SK-N-SH treated with all-trans-retinoic acid at 6 μM for 48 hours (cell line): ENCODE data around the gene SEMA4D.

ENCODE experiments used
- ATAC-seq: fragments of 200-7000 bp; cut with Tn5 transposase; 3 replicates; pipeline ENCODE4 v1.9.1; 2020; ENCODE audit warnings: mild to moderate bottlenecking, moderate library complexity
- ARNTL ChIP-seq: fragments of 450-650 bp; formaldehyde crosslinking; IDR thresholded peaks from 2 replicates; pipeline ENCODE4 v1.5.0; 2020; ENCODE audit warnings: low read depth, mild to moderate bottlenecking, moderate library complexity, borderline replicate concordance
- BACH2 ChIP-seq: fragments of 250-450 bp; sonication (Bioruptor Pico); IDR thresholded peaks from 2 replicates; pipeline ENCODE4 v1.9.0; 2021; ENCODE audit warnings: mild to moderate bottlenecking, borderline replicate concordance
- CREB5 ChIP-seq: fragments of 250-450 bp; sonication (Bioruptor Pico); IDR thresholded peaks from 2 replicates; pipeline ENCODE4 v1.5.1; 2020; ENCODE audit warnings: low read depth, mild to moderate bottlenecking, moderate library complexity
- CSDC2 ChIP-seq: fragments of 250-450 bp; sonication (Bioruptor Pico); IDR thresholded peaks from 2 replicates; pipeline ENCODE4 v1.5.0; 2020; ENCODE audit warnings: mild to moderate bottlenecking, moderate library complexity
- ESRRG ChIP-seq: fragments of 250-450 bp; sonication (Bioruptor Pico); IDR thresholded peaks from 2 replicates; pipeline ENCODE4 v1.6.1; 2021; ENCODE audit warnings: mild to moderate bottlenecking
- GLIS3 ChIP-seq: fragments of 250-450 bp; sonication (Bioruptor Pico); IDR thresholded peaks from 2 replicates; pipeline ENCODE4 v1.5.0; 2020; ENCODE audit warnings: mild to moderate bottlenecking, moderate library complexity
- ISL1 ChIP-seq: fragments of 250-450 bp; sonication (Bioruptor Pico); IDR thresholded peaks from 2 replicates; pipeline ENCODE4 v2.1.2; 2022; ENCODE audit warnings: mild to moderate bottlenecking, moderate library complexity
- OSR1 ChIP-seq: fragments of 250-450 bp; sonication (Bioruptor Pico); IDR thresholded peaks from 2 replicates; pipeline ENCODE4 v1.8.0; 2022; ENCODE audit warnings: moderate library complexity, mild to moderate bottlenecking, inconsistent platforms
- PATZ1 ChIP-seq: fragments of 250-450 bp; sonication (Bioruptor Pico); IDR thresholded peaks from 2 replicates; pipeline ENCODE4 v1.8.0; 2020; ENCODE audit warnings: mild to moderate bottlenecking, moderate library complexity, borderline replicate concordance
- PPARA ChIP-seq: fragments of 250-450 bp; sonication (Bioruptor Pico); IDR thresholded peaks from 2 replicates; pipeline ENCODE4 v1.5.0; 2020; ENCODE audit warnings: mild to moderate bottlenecking, borderline replicate concordance
- RARB ChIP-seq: fragments of 250-450 bp; sonication (Bioruptor Pico); IDR thresholded peaks from 2 replicates; pipeline ENCODE4 v1.8.0; 2021; ENCODE audit warnings: mild to moderate bottlenecking, moderate library complexity
- TOX ChIP-seq: fragments of 250-450 bp; sonication (Bioruptor Pico); IDR thresholded peaks from 2 replicates; pipeline ENCODE4 v1.8.0; 2021; ENCODE audit warnings: mild to moderate bottlenecking, moderate library complexity, borderline replicate concordance
- ZC3H10 ChIP-seq: fragments of 250-450 bp; sonication (Bioruptor Pico); IDR thresholded peaks from 2 replicates; pipeline ENCODE4 v1.5.1; 2021; ENCODE audit warnings: mild to moderate bottlenecking, moderate library complexity
- ZFP3 ChIP-seq: fragments of 250-450 bp; sonication (Bioruptor Pico); IDR thresholded peaks from 2 replicates; pipeline ENCODE4 v1.5.0; 2020; ENCODE audit warnings: mild to moderate bottlenecking, moderate library complexity
- ZNF565 ChIP-seq: fragments of 450-650 bp; formaldehyde crosslinking; conservative IDR thresholded peaks from 2 replicates; pipeline ENCODE4 v1.5.0; 2020; ENCODE audit warnings: low read depth, mild to moderate bottlenecking, moderate library complexity
- TF ChIP-seq, protein P1 (sequence below): fragments of 250-450 bp; sonication (Bioruptor Pico); IDR thresholded peaks from 2 replicates; pipeline ENCODE4 v1.5.0; 2020; ENCODE audit warnings: mild to moderate bottlenecking, moderate library complexity
- TF ChIP-seq, protein P2 (sequence below): fragments of 250-450 bp; sonication (Bioruptor Pico); IDR thresholded peaks from 2 replicates; pipeline ENCODE4 v1.8.0; 2021; ENCODE audit warnings: low read depth, mild to moderate bottlenecking, moderate library complexity, borderline replicate concordance

SEMA4D gene

GRCh38 chr9:89502671-89503070, 4.8 kb upstream of the SEMA4D start:
- no peak for ATAC-seq
- no peak for TF ChIP-seq PATZ1 (CRISPR knock-in tag)

DNA sequence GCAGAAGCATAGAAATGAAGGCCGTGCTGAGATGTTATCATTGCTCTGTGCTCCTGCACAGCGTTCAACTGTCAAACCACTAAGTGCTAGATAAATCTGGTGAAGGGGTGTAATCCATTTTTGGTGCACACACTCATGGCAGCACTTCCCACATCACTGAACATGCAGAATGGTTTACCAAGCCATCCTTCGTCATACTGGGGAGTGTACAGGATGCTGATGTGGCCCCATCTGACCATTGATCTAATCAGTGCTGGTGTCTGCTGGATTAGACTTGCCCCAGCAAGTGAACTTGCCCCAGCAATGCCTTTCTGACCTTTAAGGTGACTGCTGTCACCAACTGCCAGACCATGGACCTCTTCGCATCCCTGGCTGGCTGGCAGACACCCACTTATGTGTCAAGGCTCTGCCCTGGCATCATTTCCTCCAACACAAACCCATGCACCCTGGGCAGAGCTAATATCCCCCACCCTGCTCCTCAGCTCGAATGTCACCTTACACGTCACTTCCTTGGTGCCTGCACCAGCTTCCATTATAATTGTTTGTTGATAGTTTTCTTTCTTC, 4.2 kb upstream of the SEMA4D start:
- no peak for TF ChIP-seq ZFP3 (CRISPR knock-in tag)
- no peak for TF ChIP-seq BACH2 (CRISPR knock-in tag)
- no peak for TF ChIP-seq ZNF565 (CRISPR knock-in tag)
- no peak for TF ChIP-seq ARNTL
- TF ChIP-seq ZC3H10 (CRISPR knock-in tag), result no peak
- TF ChIP-seq, protein P1, sequence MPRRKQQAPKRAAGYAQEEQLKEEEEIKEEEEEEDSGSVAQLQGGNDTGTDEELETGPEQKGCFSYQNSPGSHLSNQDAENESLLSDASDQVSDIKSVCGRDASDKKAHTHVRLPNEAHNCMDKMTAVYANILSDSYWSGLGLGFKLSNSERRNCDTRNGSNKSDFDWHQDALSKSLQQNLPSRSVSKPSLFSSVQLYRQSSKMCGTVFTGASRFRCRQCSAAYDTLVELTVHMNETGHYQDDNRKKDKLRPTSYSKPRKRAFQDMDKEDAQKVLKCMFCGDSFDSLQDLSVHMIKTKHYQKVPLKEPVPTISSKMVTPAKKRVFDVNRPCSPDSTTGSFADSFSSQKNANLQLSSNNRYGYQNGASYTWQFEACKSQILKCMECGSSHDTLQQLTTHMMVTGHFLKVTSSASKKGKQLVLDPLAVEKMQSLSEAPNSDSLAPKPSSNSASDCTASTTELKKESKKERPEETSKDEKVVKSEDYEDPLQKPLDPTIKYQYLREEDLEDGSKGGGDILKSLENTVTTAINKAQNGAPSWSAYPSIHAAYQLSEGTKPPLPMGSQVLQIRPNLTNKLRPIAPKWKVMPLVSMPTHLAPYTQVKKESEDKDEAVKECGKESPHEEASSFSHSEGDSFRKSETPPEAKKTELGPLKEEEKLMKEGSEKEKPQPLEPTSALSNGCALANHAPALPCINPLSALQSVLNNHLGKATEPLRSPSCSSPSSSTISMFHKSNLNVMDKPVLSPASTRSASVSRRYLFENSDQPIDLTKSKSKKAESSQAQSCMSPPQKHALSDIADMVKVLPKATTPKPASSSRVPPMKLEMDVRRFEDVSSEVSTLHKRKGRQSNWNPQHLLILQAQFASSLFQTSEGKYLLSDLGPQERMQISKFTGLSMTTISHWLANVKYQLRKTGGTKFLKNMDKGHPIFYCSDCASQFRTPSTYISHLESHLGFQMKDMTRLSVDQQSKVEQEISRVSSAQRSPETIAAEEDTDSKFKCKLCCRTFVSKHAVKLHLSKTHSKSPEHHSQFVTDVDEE (CRISPR knock-in tag), result no peak
- no peak for TF ChIP-seq CREB5 (CRISPR knock-in tag)
- no peak for TF ChIP-seq ESRRG (CRISPR knock-in tag)
- TF ChIP-seq TOX (CRISPR knock-in tag), result no peak
- no peak for TF ChIP-seq ISL1 (CRISPR knock-in tag)
- TF ChIP-seq PATZ1 (CRISPR knock-in tag), result no peak
- TF ChIP-seq, protein P2, sequence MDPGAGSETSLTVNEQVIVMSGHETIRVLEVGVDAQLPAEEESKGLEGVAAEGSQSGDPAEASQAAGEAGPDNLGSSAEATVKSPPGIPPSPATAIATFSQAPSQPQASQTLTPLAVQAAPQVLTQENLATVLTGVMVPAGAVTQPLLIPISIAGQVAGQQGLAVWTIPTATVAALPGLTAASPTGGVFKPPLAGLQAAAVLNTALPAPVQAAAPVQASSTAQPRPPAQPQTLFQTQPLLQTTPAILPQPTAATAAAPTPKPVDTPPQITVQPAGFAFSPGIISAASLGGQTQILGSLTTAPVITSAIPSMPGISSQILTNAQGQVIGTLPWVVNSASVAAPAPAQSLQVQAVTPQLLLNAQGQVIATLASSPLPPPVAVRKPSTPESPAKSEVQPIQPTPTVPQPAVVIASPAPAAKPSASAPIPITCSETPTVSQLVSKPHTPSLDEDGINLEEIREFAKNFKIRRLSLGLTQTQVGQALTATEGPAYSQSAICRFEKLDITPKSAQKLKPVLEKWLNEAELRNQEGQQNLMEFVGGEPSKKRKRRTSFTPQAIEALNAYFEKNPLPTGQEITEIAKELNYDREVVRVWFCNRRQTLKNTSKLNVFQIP, result no peak
- ATAC-seq, result no peak

GRCh38 chr9:89501311-89501898, 3.5 kb upstream of the SEMA4D start:
- TF ChIP-seq ZFP3 (CRISPR knock-in tag), result no peak
- TF ChIP-seq PPARA, result no peak
- no peak for TF ChIP-seq GLIS3
- TF ChIP-seq ESRRG (CRISPR knock-in tag), result no peak
- no peak for TF ChIP-seq RARB (CRISPR knock-in tag)
- no peak for TF ChIP-seq ARNTL
- no peak for TF ChIP-seq ISL1 (CRISPR knock-in tag)
- TF ChIP-seq CSDC2 (CRISPR knock-in tag), result no peak
- TF ChIP-seq OSR1 (CRISPR knock-in tag), result no peak
- no peak for TF ChIP-seq BACH2 (CRISPR knock-in tag)
- no peak for TF ChIP-seq TOX (CRISPR knock-in tag)
- TF ChIP-seq, protein P1 (CRISPR knock-in tag), result no peak

More at GRCh38 chr9:89501311-89501898, 3.5 kb upstream of the SEMA4D start:
- no peak for ATAC-seq
